Activated CD8-positive, alpha-beta memory T cell treated with anti-CD3 and anti-CD28 coated beads, Interleukin-2, amount 50 U/mL, for 4 hours (primary cell): ENCODE results near the gene RSPH1.

Experiments used
- DNase-seq: peaks from one replicate; pipeline ENCODE4 v3.0.0-alpha.2; 2020

The RSPH1 gene

GRCh38 chr21:42443181-42443785 lies 52.7 kb downstream of the RSPH1 start:
- DNase-seq, result no peak

- no peak for DNase-seq
These were observed 54.1 kb downstream of the RSPH1 start for GRCh38 chr21:42441963-42442362.

- DNase-seq, result no peak
These were observed 55.7 kb downstream of the RSPH1 start for GRCh38 chr21:42440187-42440792.

GRCh38 chr21:42439284-42440186 lies 56.5 kb downstream of the RSPH1 start:
- DNase-seq, result peak; percentile 63

GRCh38 chr21:42438316-42439205 lies 57.5 kb downstream of the RSPH1 start:
- DNase-seq, result no peak

- no peak for DNase-seq
These were observed 58.2 kb downstream of the RSPH1 start for GRCh38 chr21:42437786-42438185.

- DNase-seq, result no peak
These were observed 59.1 kb downstream of the RSPH1 start for GRCh38 chr21:42436914-42437313.

GRCh38 chr21:42435833-42436232 lies 60.2 kb downstream of the RSPH1 start:
- DNase-seq, result no peak

- DNase-seq, result no peak
These were observed 60.6 kb downstream of the RSPH1 start for GRCh38 chr21:42435401-42435800.

GRCh38 chr21:42434884-42435283 lies 61.1 kb downstream of the RSPH1 start:
- DNase-seq, result no peak

- no peak for DNase-seq
These were observed 62.0 kb downstream of the RSPH1 start for GRCh38 chr21:42433946-42434551.

GRCh38 chr21:42432695-42433094 lies 63.3 kb downstream of the RSPH1 start:
- no peak for DNase-seq

GRCh38 chr21:42431196-42431595 lies 64.8 kb downstream of the RSPH1 start:
- no peak for DNase-seq

GRCh38 chr21:42430521-42430920 lies 65.5 kb downstream of the RSPH1 start:
- no peak for DNase-seq

GRCh38 chr21:42429856-42430255 lies 66.2 kb downstream of the RSPH1 start:
- no peak for DNase-seq

GRCh38 chr21:42429021-42429420 lies 67.0 kb downstream of the RSPH1 start:
- no peak for DNase-seq

GRCh38 chr21:42427809-42428419 lies 68.1 kb downstream of the RSPH1 start:
- no peak for DNase-seq

- DNase-seq, result no peak
These were observed 69.0 kb downstream of the RSPH1 start for GRCh38 chr21:42426876-42427480.

GRCh38 chr21:42426424-42426823 lies 69.6 kb downstream of the RSPH1 start:
- no peak for DNase-seq

GRCh38 chr21:42425591-42425990 lies 70.4 kb downstream of the RSPH1 start:
- DNase-seq, result no peak

GRCh38 chr21:42424914-42425541 lies 71.0 kb downstream of the RSPH1 start:
- peak; percentile 69 for DNase-seq
